HL-60 (cell line): Measurements from ENCODE around the gene HYDIN.
"Not testable (repeated sequence)": the region's sequence is repeated elsewhere in the genome, so short reads cannot be mapped to it uniquely, and the experiment has no call there.

Experiments used
- GABPA ChIP-seq: IDR thresholded peaks from 2 replicates; pipeline ENCODE4 v1.6.1; 2012; ENCODE audit warnings: low read depth
- POLR2AphosphoS5 ChIP-seq: IDR thresholded peaks from 2 replicates; pipeline ENCODE4 v1.6.1; 2012; ENCODE audit warnings: low read depth
- SPI1 ChIP-seq: IDR thresholded peaks from 2 replicates; pipeline ENCODE4 v1.6.1; 2012; ENCODE audit warnings: low read depth, mild to moderate bottlenecking, borderline replicate concordance
- TF ChIP-seq, protein P1 (sequence below): IDR thresholded peaks from one replicate; pipeline ENCODE4 v1.5.1; 2011; ENCODE audit warnings: low read length, control low read depth, inconsistent platforms; ENCODE audit not compliant: insufficient read depth
- TF ChIP-seq, protein P2 (sequence below): IDR thresholded peaks from 2 replicates; pipeline ENCODE4 v1.6.1; 2012; ENCODE audit warnings: low read depth; ENCODE audit not compliant: insufficient replicate concordance

DNA sequence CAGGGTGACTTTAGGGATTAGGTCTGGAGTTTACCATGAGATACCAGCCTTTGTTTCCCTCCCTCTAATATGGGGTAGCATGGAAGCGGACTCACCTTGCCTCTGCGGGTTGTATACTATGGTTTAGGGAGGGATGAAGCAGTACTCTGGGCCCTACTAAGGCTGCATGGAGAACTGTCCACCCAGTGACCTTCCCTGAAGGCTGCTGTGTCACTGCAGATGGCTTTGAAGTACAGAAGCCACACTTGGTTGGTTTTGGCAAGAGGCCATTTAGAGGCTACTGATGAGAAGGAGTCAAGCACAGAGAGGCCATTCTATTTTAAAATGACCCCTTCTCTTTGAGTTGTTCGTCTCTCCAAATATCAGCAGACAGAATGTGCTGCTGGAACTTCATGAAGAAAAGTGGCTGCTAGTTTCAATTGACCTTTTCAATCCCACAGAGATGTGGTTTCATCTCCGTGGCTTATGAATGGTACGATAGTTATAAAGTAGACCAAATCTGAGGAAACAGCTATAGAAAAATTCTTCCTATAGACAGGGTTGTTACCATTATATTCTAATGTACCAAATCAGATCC is 208.5 kb downstream of the HYDIN start:
- TF ChIP-seq, protein P1, sequence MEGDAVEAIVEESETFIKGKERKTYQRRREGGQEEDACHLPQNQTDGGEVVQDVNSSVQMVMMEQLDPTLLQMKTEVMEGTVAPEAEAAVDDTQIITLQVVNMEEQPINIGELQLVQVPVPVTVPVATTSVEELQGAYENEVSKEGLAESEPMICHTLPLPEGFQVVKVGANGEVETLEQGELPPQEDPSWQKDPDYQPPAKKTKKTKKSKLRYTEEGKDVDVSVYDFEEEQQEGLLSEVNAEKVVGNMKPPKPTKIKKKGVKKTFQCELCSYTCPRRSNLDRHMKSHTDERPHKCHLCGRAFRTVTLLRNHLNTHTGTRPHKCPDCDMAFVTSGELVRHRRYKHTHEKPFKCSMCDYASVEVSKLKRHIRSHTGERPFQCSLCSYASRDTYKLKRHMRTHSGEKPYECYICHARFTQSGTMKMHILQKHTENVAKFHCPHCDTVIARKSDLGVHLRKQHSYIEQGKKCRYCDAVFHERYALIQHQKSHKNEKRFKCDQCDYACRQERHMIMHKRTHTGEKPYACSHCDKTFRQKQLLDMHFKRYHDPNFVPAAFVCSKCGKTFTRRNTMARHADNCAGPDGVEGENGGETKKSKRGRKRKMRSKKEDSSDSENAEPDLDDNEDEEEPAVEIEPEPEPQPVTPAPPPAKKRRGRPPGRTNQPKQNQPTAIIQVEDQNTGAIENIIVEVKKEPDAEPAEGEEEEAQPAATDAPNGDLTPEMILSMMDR: not testable (repeated sequence)
- TF ChIP-seq, protein P2, sequence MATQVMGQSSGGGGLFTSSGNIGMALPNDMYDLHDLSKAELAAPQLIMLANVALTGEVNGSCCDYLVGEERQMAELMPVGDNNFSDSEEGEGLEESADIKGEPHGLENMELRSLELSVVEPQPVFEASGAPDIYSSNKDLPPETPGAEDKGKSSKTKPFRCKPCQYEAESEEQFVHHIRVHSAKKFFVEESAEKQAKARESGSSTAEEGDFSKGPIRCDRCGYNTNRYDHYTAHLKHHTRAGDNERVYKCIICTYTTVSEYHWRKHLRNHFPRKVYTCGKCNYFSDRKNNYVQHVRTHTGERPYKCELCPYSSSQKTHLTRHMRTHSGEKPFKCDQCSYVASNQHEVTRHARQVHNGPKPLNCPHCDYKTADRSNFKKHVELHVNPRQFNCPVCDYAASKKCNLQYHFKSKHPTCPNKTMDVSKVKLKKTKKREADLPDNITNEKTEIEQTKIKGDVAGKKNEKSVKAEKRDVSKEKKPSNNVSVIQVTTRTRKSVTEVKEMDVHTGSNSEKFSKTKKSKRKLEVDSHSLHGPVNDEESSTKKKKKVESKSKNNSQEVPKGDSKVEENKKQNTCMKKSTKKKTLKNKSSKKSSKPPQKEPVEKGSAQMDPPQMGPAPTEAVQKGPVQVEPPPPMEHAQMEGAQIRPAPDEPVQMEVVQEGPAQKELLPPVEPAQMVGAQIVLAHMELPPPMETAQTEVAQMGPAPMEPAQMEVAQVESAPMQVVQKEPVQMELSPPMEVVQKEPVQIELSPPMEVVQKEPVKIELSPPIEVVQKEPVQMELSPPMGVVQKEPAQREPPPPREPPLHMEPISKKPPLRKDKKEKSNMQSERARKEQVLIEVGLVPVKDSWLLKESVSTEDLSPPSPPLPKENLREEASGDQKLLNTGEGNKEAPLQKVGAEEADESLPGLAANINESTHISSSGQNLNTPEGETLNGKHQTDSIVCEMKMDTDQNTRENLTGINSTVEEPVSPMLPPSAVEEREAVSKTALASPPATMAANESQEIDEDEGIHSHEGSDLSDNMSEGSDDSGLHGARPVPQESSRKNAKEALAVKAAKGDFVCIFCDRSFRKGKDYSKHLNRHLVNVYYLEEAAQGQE: not testable (repeated sequence)
- TF ChIP-seq POLR2AphosphoS5, GABPA, SPI1: not testable (repeated sequence)
